ENCODE results near the gene UAP1.

GRCh38 chr1:162626761-162627160 lies 65.2 kb downstream of the UAP1 start:
- TF ChIP-seq CTCF (IDR thresholded peaks at IDR 0.05; ENCODE audit: poor library complexity, severe bottlenecking) (no peak), REST (IDR thresholded peaks at IDR 0.05; ENCODE audit: borderline replicate concordance) (no peak), EZH2 (IDR thresholded peaks at IDR 0.05; ENCODE audit: borderline replicate concordance, insufficient read depth, low read length, poor library complexity, severe bottlenecking) (no peak)
